HG02798 (cell line): ENCODE results near the gene NDE1.
"Not testable (repeated sequence)": the region's sequence is repeated elsewhere in the genome, so short reads cannot be mapped to it uniquely, and the experiment has no call there.

ENCODE experiments used
- ATAC-seq: cut with Tn5 transposase; IDR thresholded peaks from one replicate; pipeline ENCODE4 v1.9.1; 2021; ENCODE audit warnings: mild to moderate bottlenecking; ENCODE audit not compliant: unreplicated experiment, poor library complexity

The NDE1 gene

GRCh38 chr16:15689290-15689689, 39.2 kb downstream of the NDE1 start:
- no peak for ATAC-seq

GRCh38 chr16:15690296-15690695, 40.3 kb downstream of the NDE1 start:
- no peak for ATAC-seq

GRCh38 chr16:15691046-15691445, 41.0 kb downstream of the NDE1 start:
- ATAC-seq, result no peak

- not testable (repeated sequence) for ATAC-seq
These were observed 42.5 kb downstream of the NDE1 start for GRCh38 chr16:15692508-15692907.

GRCh38 chr16:15694499-15694898, 44.5 kb downstream of the NDE1 start:
- ATAC-seq, result no peak

- no peak for ATAC-seq
These were observed 49.8 kb downstream of the NDE1 start for GRCh38 chr16:15699819-15700218.

- no peak for ATAC-seq
These were observed 51.3 kb downstream of the NDE1 start for GRCh38 chr16:15701367-15701766.

- no peak for ATAC-seq
These were observed 52.2 kb downstream of the NDE1 start for GRCh38 chr16:15701975-15702970.

- no peak for ATAC-seq
These were observed 53.1 kb downstream of the NDE1 start for GRCh38 chr16:15703029-15703736.

GRCh38 chr16:15704545-15704987, 54.5 kb downstream of the NDE1 start:
- ATAC-seq, result no peak

GRCh38 chr16:15705064-15705565, 55.1 kb downstream of the NDE1 start:
- ATAC-seq, result no peak

GRCh38 chr16:15707332-15707731, 57.3 kb downstream of the NDE1 start:
- ATAC-seq, result no peak

GRCh38 chr16:15708096-15708495, 58.1 kb downstream of the NDE1 start:
- no peak for ATAC-seq

- no peak for ATAC-seq
These were observed 59.0 kb downstream of the NDE1 start for GRCh38 chr16:15708997-15709396.

GRCh38 chr16:15714393-15715172, 64.5 kb downstream of the NDE1 start:
- ATAC-seq, result no peak

GRCh38 chr16:15715221-15715620, 65.2 kb downstream of the NDE1 start:
- no peak for ATAC-seq

GRCh38 chr16:15716694-15717447, 66.8 kb downstream of the NDE1 start:
- no peak for ATAC-seq

GRCh38 chr16:15721018-15721417, 71.0 kb downstream of the NDE1 start:
- ATAC-seq, result no peak

GRCh38 chr16:15723808-15724207, 73.8 kb downstream of the NDE1 start:
- no peak for ATAC-seq
